Measurements from ENCODE around the gene ZMIZ1.

GRCh38 chr10:79219322-79219957, 150.7 kb downstream of the ZMIZ1 start:
- TF ChIP-seq CTCF (IDR thresholded peaks at IDR 0.05; ENCODE audit: low read depth, low read length, missing input control) (no peak), YY1 (IDR thresholded peaks at IDR 0.05) (no peak), REST (IDR thresholded peaks at IDR 0.05) (no peak), NR2F2 (IDR thresholded peaks at IDR 0.05) (no peak), GABPA (IDR thresholded peaks at IDR 0.05 in 1 of 2, conservative IDR thresholded peaks at IDR 0.05 in 1 of 2) (no peak), SP1 (IDR thresholded peaks at IDR 0.05) (no peak), MAX (IDR thresholded peaks at IDR 0.05) (no peak), HNF4G (IDR thresholded peaks at IDR 0.05) (no peak), JUND (IDR thresholded peaks at IDR 0.05) (no peak)
